A673 (cell line): ENCODE measurements around the gene PDGFB.

Experiments
- CTCF ChIP-seq: fragments of 300-800, 200-600 bp; sonication (generic); conservative IDR thresholded peaks from 2 replicates; pipeline ENCODE4 v1.5.1; 2017; ENCODE audit warnings: low read depth, mild to moderate bottlenecking, antibody characterized with exemption, low read length, moderate library complexity, mixed read lengths
- EZH2 ChIP-seq: fragments of 200-600 bp; sonication (generic); IDR thresholded peaks from 2 replicates; pipeline ENCODE4 v1.6.1; 2017; ENCODE audit warnings: borderline replicate concordance, low read depth, mild to moderate bottlenecking, mixed read lengths, antibody characterized with exemption, low read length; ENCODE audit not compliant: poor library complexity, severe bottlenecking

- TF ChIP-seq CTCF, result no peak
- TF ChIP-seq EZH2, result no peak
Measured at GRCh38 chr22:39284142-39284980, 39.6 kb upstream of the PDGFB start.
